WTC11 (cell line): ENCODE results near the gene SVEP1. TPM values are rescaled to one million over a fixed set of nuclear protein-coding genes. Genes with fewer than 3 reads are reported as not detected.
"Not testable (repeated sequence)": the region's sequence is repeated elsewhere in the genome, so short reads cannot be mapped to it uniquely, and the experiment has no call there.

Experiments used
- ATAC-seq: fragments of 200-7000 bp; cut with Tn5 transposase; 2 replicates; pipeline ENCODE4 v1.10.0; 2021; ENCODE audit warnings: mild to moderate bottlenecking, moderate library complexity
- CTCF ChIA-PET: fragments of 300-600 bp; sonication (Branson Sonifier 250); formaldehyde crosslinking; loops from one replicate; lab custom pipeline; 2021; ENCODE audit warnings: antibody characterized with exemption; lab: Charles Lee
- POLR2A ChIA-PET: fragments of 350-600 bp; sonication (Branson Sonifier 250); formaldehyde crosslinking; loops from one replicate; lab custom pipeline; 2021; ENCODE audit warnings: antibody characterized with exemption; lab: Charles Lee
- DNase-seq: peaks from one replicate; pipeline ENCODE4 v3.0.0; 2021; ENCODE audit warnings: low spot score
- H3K27ac Mint-ChIP-seq: 2 replicates; pipeline ENCODE4 v1.8.0; 2021; ENCODE audit warnings: mixed read lengths
- H3K27me3 Mint-ChIP-seq: 2 replicates; pipeline ENCODE4 v1.8.0; 2021; ENCODE audit warnings: low read depth, mild to moderate bottlenecking, moderate library complexity, mixed read lengths
- H3K36me3 Mint-ChIP-seq: 2 replicates; pipeline ENCODE4 v1.8.0; 2021; ENCODE audit warnings: mixed read lengths
- H3K4me1 Mint-ChIP-seq: 2 replicates; pipeline ENCODE4 v1.8.0; 2022; ENCODE audit warnings: mixed read lengths
- H3K4me3 Mint-ChIP-seq: 2 replicates; pipeline ENCODE4 v1.8.0; 2021; ENCODE audit warnings: mild to moderate bottlenecking, moderate library complexity, mixed read lengths
- H3K9me3 Mint-ChIP-seq: 2 replicates; pipeline ENCODE4 v1.8.0; 2021; ENCODE audit warnings: mixed read lengths
- AFF4 ChIP-seq: sonication (generic); formaldehyde crosslinking; IDR thresholded peaks from 2 replicates; pipeline ENCODE4 v1.8.1; 2023; ENCODE audit warnings: mild to moderate bottlenecking, missing genetic modification reagents, borderline replicate concordance
- AR ChIP-seq: fragments of 250-450 bp; sonication (Bioruptor Pico); IDR thresholded peaks from 2 replicates; pipeline ENCODE4 v1.9.0; 2021; ENCODE audit warnings: mild to moderate bottlenecking
- CREB1 ChIP-seq: sonication (generic); formaldehyde crosslinking; IDR thresholded peaks from 2 replicates; pipeline ENCODE4 v1.8.0; 2023; ENCODE audit warnings: mild to moderate bottlenecking, missing genetic modification reagents
- E2F5 ChIP-seq: sonication (generic); formaldehyde crosslinking; IDR thresholded peaks from 2 replicates; pipeline ENCODE4 v1.8.1; 2022; ENCODE audit warnings: mild to moderate bottlenecking, moderate library complexity, missing genetic modification reagents
- ETV6 ChIP-seq: sonication (generic); formaldehyde crosslinking; IDR thresholded peaks from 2 replicates; pipeline ENCODE4 v1.8.1; 2022; ENCODE audit warnings: mild to moderate bottlenecking, missing genetic modification reagents
- FOXJ3 ChIP-seq: sonication (generic); formaldehyde crosslinking; IDR thresholded peaks from 2 replicates; pipeline ENCODE4 v1.9.0; 2021; ENCODE audit warnings: missing genetic modification reagents, mild to moderate bottlenecking, borderline replicate concordance
- GRHL2 ChIP-seq: fragments of 250-450 bp; sonication (Bioruptor Pico); IDR thresholded peaks from 2 replicates; pipeline ENCODE4 v1.8.0; 2022; ENCODE audit warnings: mild to moderate bottlenecking, moderate library complexity; ENCODE audit not compliant: insufficient replicate concordance, severe bottlenecking
- GTF2I ChIP-seq: fragments of 250-450 bp; sonication (Bioruptor Pico); conservative IDR thresholded peaks from 2 replicates; pipeline ENCODE4 v1.4.0; 2021; ENCODE audit warnings: mild to moderate bottlenecking
- PREB ChIP-seq: sonication (generic); formaldehyde crosslinking; IDR thresholded peaks from 2 replicates; pipeline ENCODE4 v1.8.1; 2022; ENCODE audit warnings: mild to moderate bottlenecking, missing genetic modification reagents, moderate library complexity, borderline replicate concordance
- PRRX2 ChIP-seq: fragments of 250-450 bp; sonication (Bioruptor Pico); IDR thresholded peaks from 2 replicates; pipeline ENCODE4 v1.8.0; 2021; ENCODE audit warnings: mild to moderate bottlenecking
- SOX15 ChIP-seq: fragments of 250-450 bp; sonication (Bioruptor Pico); IDR thresholded peaks from 2 replicates; pipeline ENCODE4 v1.9.0; 2021; ENCODE audit warnings: mild to moderate bottlenecking
- TCF7 ChIP-seq: sonication (generic); formaldehyde crosslinking; IDR thresholded peaks from 2 replicates; pipeline ENCODE4 v1.8.0; 2022; ENCODE audit warnings: mild to moderate bottlenecking, low read depth, missing genetic modification reagents, moderate library complexity
- ZMAT4 ChIP-seq: fragments of 250-450 bp; sonication (Bioruptor Pico); IDR thresholded peaks from 2 replicates; pipeline ENCODE4 v1.9.0; 2021; ENCODE audit warnings: mild to moderate bottlenecking
- ZNF138 ChIP-seq: sonication (generic); formaldehyde crosslinking; conservative IDR thresholded peaks from 2 replicates; pipeline ENCODE4 v1.8.1; 2022; ENCODE audit warnings: mild to moderate bottlenecking, moderate library complexity, missing genetic modification reagents
- ZNF317 ChIP-seq: sonication (generic); formaldehyde crosslinking; IDR thresholded peaks from 2 replicates; pipeline ENCODE4 v1.8.1; 2023; ENCODE audit warnings: low read depth, mild to moderate bottlenecking, moderate library complexity, missing genetic modification reagents, borderline replicate concordance
- ZNF512 ChIP-seq: sonication (generic); formaldehyde crosslinking; IDR thresholded peaks from 2 replicates; pipeline ENCODE4 v1.8.1; 2022; ENCODE audit warnings: missing genetic modification reagents, borderline replicate concordance
- total RNA-seq: library from RNA; stranded (reverse); gene quantifications from 3 replicates; pipeline ENCODE4 v1.2.3, GENCODE V29; 2021

SVEP1 gene
- total RNA-seq, 1 experiment from 2014 or later = 0.74 TPM

- Mint-ChIP-seq H3K9me3 (peaks cover 22% of the 10 kb centered on the region), H3K36me3 (peaks cover 4% of the 10 kb centered on the region; the same call in 1 of the 2 replicates)
- no peak for DNase-seq
- TF ChIP-seq TCF7 (CRISPR knock-in tag) = no peak
- no peak for TF ChIP-seq CREB1 (CRISPR knock-in tag)
- no peak for TF ChIP-seq ZNF138 (CRISPR knock-in tag)
- TF ChIP-seq PREB (CRISPR knock-in tag) = no peak
- TF ChIP-seq, all 79 proteins: peak for 0
- Mint-ChIP-seq H3K4me3 (no peak overlapping the region), H3K27me3 (no peaks in the 10 kb centered on the region), H3K4me1 (peaks cover 5% of the 10 kb centered on the region), H3K27ac (no peak overlapping the region)
- ChIA-PET CTCF (no interaction called here), POLR2A (no interaction called here)
- no peak for ATAC-seq
Observed at GRCh38 chr9:110536822-110537221, 42.7 kb downstream of the SVEP1 start.

DNA sequence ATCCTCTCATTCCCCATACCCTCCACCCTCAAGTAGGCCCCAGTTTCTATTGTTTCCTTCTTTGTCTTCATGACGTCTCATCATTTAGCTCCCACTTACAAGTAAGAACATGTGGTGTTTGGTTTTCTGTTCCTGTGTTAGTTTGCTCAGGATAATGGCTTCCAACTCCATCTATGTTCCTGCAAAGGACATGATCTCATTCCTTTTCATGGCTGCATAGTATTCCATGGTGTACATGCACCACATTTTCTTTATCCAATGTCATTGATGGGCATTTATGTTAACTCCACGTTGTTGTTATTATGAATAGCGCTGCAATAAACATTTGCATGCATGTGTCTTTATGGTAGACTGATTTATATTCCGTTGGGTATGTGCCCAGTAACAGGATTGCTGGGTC lies 45.4 kb downstream of the SVEP1 start:
- H3K4me3 Mint-ChIP-seq, H3K36me3 Mint-ChIP-seq, ATAC-seq, CTCF ChIA-PET, H3K27ac Mint-ChIP-seq, DNase-seq, POLR2A ChIA-PET, H3K27me3 Mint-ChIP-seq: not testable (repeated sequence)
- Mint-ChIP-seq H3K4me1 (peaks cover 12% of the 10 kb centered on the region), H3K9me3 (peaks cover 32% of the 10 kb centered on the region)

DNA sequence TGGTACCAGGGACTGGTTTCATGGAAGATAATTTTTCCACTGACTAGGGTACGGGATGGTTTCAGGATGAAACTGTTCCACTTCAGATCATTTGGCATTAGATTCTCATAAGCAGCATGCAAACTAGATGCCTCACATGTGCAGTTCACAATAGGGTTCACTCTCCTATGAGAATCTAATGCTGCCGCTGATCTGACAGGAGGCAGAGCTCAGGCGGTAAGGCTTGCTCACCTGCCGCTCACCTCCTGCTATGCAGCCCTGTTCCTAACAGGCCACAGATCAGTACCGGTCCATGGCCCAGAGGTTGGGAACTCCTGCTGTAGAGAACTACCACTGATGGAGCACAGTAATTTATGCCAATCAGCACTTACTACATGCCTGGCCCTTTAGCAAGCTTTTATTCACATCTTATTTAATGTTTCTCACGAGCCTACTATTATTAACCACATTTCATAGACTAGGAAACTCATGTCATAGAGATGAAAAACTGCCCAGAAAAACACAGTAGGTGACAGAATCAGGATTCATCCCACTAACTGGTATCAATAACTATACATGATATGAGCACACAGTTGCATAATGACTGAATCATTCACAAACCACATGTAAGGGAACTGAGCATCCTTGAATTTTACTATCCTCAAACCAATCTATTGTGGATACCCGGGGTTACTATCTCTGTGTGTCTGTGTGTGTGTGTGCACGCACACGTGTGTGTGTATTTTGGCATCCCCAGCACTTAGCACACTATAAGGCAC lies 46.5 kb downstream of the SVEP1 start:
- peaks cover 36% of the 10 kb centered on the region for H3K9me3 Mint-ChIP-seq
- no peak for TF ChIP-seq ZNF317 (CRISPR knock-in tag)
- TF ChIP-seq PRRX2 (CRISPR knock-in tag) = no peak
- TF ChIP-seq ZMAT4 (CRISPR knock-in tag) = no peak
- H3K27me3 Mint-ChIP-seq = no peaks in the 10 kb centered on the region
- H3K36me3 Mint-ChIP-seq = peaks cover 4% of the 10 kb centered on the region; the same call in 1 of the 2 replicates
- H3K4me1 Mint-ChIP-seq = peaks cover 12% of the 10 kb centered on the region
- POLR2A ChIA-PET = no interaction called here
- ATAC-seq (no peak), DNase-seq (no peak)
- H3K4me3 Mint-ChIP-seq = no peak overlapping the region
- no peak overlapping the region for H3K27ac Mint-ChIP-seq
- CTCF ChIA-PET = no interaction called here

DNA sequence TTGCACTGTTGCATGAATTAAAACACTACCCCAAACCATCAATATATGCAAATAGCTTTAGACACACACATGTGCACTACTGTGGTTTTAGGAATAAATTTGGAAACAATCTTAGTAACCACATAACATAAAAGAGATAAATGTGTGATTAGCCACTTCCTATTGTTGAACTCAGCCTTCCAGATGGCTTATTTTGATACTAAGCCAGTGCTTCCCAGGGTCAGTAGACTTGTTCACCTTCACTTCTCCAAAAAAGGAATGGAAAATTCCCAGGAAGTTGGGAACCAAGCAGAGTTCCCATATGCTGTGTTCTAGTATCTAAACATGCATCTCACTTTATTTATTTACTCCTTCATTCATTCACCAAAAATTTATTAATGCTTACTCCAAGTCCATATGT lies 47.8 kb downstream of the SVEP1 start:
- Mint-ChIP-seq H3K36me3 (peaks cover 4% of the 10 kb centered on the region; the same call in 1 of the 2 replicates), H3K4me1 (peaks cover 12% of the 10 kb centered on the region), H3K9me3 (peaks cover 36% of the 10 kb centered on the region), H3K27me3 (no peaks in the 10 kb centered on the region), H3K27ac (no peak overlapping the region), H3K4me3 (no peak overlapping the region)
- POLR2A ChIA-PET = no interaction called here
- ATAC-seq (no peak), DNase-seq (no peak)
- CTCF ChIA-PET = no interaction called here
- TF ChIP-seq FOXJ3 = no peak
- TF ChIP-seq SOX15 (CRISPR knock-in tag) = no peak
- no peak for TF ChIP-seq GRHL2 (CRISPR knock-in tag)
- TF ChIP-seq E2F5 (CRISPR knock-in tag) = no peak
- no peak for TF ChIP-seq GTF2I (CRISPR knock-in tag)
- no peak for TF ChIP-seq AR
- TF ChIP-seq AFF4 (CRISPR knock-in tag) = no peak
- no peak for TF ChIP-seq ZNF512 (CRISPR knock-in tag)
- TF ChIP-seq ETV6 (CRISPR knock-in tag) = no peak
- TF ChIP-seq PRRX2 (CRISPR knock-in tag) = no peak
